GM12872 (cell line): Measurements from ENCODE around the gene TOX2.

Source experiments
- TF ChIP-seq, protein P1 (sequence below): IDR thresholded peaks from 3 replicates; pipeline ENCODE4 v1.5.1; 2011; ENCODE audit warnings: low read depth, mild to moderate bottlenecking, low read length, moderate library complexity; ENCODE audit not compliant: insufficient read depth

The TOX2 gene

DNA sequence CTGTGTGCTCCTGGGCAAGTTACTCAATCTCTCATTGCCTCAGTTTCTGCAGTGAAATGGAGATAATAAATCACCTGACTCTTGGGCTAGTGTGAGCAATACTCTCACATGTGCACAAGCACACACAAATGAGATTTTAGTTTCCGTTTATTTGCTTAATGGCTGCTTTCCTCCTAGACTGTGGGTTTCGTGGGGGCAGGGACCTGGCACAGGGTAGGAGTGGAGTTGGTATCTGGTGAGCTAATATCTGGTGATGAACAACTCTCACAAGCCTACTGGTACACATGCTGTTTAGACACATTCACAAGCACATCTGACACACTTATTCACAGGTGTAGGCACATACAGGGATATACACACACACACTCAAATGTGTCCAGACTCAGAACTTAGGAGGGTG lies 73.8 kb downstream of the TOX2 start:
- TF ChIP-seq, protein P1, sequence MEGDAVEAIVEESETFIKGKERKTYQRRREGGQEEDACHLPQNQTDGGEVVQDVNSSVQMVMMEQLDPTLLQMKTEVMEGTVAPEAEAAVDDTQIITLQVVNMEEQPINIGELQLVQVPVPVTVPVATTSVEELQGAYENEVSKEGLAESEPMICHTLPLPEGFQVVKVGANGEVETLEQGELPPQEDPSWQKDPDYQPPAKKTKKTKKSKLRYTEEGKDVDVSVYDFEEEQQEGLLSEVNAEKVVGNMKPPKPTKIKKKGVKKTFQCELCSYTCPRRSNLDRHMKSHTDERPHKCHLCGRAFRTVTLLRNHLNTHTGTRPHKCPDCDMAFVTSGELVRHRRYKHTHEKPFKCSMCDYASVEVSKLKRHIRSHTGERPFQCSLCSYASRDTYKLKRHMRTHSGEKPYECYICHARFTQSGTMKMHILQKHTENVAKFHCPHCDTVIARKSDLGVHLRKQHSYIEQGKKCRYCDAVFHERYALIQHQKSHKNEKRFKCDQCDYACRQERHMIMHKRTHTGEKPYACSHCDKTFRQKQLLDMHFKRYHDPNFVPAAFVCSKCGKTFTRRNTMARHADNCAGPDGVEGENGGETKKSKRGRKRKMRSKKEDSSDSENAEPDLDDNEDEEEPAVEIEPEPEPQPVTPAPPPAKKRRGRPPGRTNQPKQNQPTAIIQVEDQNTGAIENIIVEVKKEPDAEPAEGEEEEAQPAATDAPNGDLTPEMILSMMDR: no peak

DNA sequence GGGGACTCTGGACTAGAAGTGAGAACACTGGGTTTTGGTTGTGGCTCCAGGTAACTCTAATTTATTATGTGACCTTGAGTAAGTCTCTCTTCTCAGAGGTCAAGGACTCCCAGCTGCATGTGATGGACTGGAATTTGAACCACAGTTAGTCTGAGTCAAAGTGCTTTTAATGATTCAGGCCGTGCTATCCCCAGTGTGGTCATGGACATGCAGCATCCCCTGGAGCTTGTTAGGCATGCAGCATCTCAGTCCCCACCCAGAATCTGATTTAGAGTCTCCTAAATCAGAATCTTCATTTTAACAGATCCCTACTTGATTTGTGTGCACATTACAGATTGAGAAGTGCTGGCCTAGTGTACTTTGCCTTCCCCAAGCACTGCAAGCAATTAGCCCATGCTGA lies 74.2 kb downstream of the TOX2 start:
- TF ChIP-seq, protein P1: no peak

DNA sequence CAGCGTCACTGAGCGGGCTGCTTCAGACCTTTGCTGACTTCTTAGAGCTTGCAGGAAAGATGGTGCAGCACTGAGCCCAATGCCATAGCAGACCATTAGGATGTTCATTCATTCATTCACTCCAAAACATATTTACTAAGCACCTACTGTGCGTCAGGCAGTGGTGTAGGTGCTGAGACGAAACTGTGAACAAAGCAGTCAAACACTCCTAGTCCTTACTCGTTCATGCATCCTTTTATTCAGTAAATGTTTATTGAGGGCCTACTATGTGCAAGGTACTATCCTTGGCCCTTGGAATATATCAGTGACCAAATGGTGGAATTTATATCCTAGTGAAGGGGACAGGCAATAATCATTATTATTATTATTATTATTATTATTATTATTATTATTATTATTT lies 76.6 kb downstream of the TOX2 start:
- TF ChIP-seq, protein P1: no peak

DNA sequence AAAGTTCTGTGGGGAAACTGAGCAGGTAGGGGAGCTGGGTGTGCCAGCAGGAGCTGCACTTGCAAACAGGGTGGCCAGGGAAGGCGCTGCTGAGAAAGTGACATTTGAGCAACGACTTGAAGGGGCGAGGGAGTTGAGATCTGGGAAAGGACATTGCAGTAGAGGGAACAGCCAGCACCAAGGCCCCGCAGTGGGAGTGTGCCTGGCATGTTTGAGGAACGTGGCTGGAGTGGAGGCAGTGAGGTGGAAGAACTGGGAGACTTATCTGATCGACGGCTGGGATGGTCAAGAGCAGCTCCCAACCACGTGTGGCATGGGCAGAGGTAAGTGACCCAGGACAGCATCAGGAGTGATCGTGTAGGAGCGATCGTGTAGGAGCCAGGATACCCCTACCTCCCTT lies 77.3 kb downstream of the TOX2 start:
- TF ChIP-seq, protein P1: no peak

DNA sequence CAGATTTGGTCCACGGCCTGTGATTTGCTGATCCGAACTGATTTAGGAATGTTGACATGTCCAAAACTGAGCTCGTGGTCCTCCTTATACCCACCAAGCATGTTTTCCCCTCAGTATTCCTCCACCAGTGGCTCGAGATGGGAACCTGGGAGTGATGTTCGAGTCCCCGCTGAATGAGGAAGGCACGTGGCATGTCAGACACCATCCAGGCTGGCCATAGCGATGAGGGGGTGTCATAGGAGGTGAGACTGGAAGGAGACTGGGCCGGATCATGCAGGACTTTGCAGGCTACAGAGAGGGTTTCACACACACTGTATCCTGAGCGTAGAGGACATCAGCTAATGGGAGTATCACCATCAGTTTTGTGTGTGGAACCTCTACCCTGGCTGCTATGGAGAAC lies 78.2 kb downstream of the TOX2 start:
- TF ChIP-seq, protein P1: no peak

DNA sequence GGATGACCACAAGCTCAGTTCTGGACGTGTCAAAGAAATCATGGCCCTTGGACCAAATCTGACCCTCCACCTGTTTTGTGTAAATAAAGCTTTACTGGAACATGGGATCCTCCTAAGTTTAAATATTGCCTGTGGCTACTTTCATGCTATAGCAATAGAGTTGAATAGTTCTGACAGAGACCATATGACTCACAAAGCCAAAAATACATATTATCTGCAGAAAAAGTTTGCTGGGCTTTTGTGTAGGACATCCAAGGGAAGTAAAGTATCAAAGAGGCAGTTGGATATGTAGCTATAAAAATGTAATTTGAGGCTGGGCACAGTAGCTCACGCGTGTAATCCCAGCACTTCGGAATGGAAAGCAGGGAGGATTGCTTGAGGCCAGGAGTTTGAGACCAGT lies 78.9 kb downstream of the TOX2 start:
- TF ChIP-seq, protein P1: no peak

DNA sequence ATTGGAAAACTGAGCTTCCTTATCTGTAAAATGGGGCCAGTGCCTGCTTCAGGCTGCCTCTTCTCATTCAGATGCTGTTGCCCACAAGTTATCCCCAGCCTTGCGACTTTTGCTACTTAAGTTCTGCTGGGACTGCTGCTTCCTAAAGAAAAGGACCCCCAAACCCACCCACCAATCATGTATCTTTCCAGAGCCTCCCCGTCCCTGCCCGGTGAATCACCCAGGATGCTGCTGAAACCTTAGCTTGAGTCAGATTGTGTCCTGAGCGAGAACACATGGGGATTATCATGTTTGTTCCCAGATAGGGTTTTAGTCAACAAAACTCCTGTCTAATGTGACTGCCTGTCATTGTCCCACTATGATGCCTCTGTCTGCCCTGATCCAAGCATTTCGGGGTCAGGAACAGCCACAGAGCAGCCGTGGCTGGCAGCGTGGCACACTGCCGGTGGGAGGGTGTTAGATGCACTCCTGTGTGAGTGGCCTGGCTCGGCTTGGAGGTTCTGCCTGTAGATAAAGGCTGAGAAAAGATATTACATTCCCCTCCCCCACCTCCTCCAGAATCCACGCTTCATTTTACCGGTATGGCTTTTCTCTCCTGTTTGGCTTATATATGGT lies 79.9 kb downstream of the TOX2 start:
- TF ChIP-seq, protein P1: no peak
